HL-60 (cell line): Measurements from ENCODE around the gene LEKR1.

Source experiments
- CTCF ChIP-seq: IDR thresholded peaks from one replicate; pipeline ENCODE4 v1.5.1; 2011; ENCODE audit warnings: low read length, control low read depth, inconsistent platforms; ENCODE audit not compliant: insufficient read depth
- GABPA ChIP-seq: IDR thresholded peaks from 2 replicates; pipeline ENCODE4 v1.6.1; 2012; ENCODE audit warnings: low read depth
- POLR2AphosphoS5 ChIP-seq: IDR thresholded peaks from 2 replicates; pipeline ENCODE4 v1.6.1; 2012; ENCODE audit warnings: low read depth
- REST ChIP-seq: IDR thresholded peaks from 2 replicates; pipeline ENCODE4 v1.6.1; 2012; ENCODE audit warnings: low read depth; ENCODE audit not compliant: insufficient replicate concordance
- SPI1 ChIP-seq: IDR thresholded peaks from 2 replicates; pipeline ENCODE4 v1.6.1; 2012; ENCODE audit warnings: low read depth, mild to moderate bottlenecking, borderline replicate concordance

- TF ChIP-seq CTCF (no peak), REST (no peak), POLR2AphosphoS5 (no peak), SPI1 (no peak), GABPA (no peak)
Measured at GRCh38 chr3:157051055-157051454, 224.9 kb downstream of the LEKR1 start.
